Chondrocyte (in vitro differentiated cells): ENCODE results near the gene STK32B. TPM values are rescaled to one million over a fixed set of nuclear protein-coding genes. Genes with fewer than 3 reads are reported as not detected.
"Not testable (repeated sequence)": the region's sequence is repeated elsewhere in the genome, so short reads cannot be mapped to it uniquely, and the experiment has no call there.

Experiments
- DNase-seq: peaks from one replicate; pipeline ENCODE4 v3.0.0; 2021; ENCODE audit warnings: mixed read lengths, low spot score
- H3K27ac Mint-ChIP-seq: one replicate; pipeline ENCODE4 v1.8.0; 2021; ENCODE audit warnings: mild to moderate bottlenecking, moderate library complexity, mixed read lengths; ENCODE audit not compliant: unreplicated experiment
- H3K27me3 Mint-ChIP-seq: 2 replicates; pipeline ENCODE4 v1.8.0; 2021; ENCODE audit warnings: low read depth, mixed read lengths
- H3K36me3 Mint-ChIP-seq: 2 replicates; pipeline ENCODE4 v1.8.0; 2021; ENCODE audit warnings: low read depth, mixed read lengths
- H3K4me1 Mint-ChIP-seq: 2 replicates; pipeline ENCODE4 v1.8.0; 2021; ENCODE audit warnings: low read depth, mild to moderate bottlenecking, mixed read lengths
- H3K4me3 Mint-ChIP-seq: one replicate; pipeline ENCODE4 v1.8.0; 2021; ENCODE audit warnings: mild to moderate bottlenecking, moderate library complexity, mixed read lengths; ENCODE audit not compliant: unreplicated experiment
- H3K9me3 Mint-ChIP-seq: 2 replicates; pipeline ENCODE4 v1.8.0; 2021; ENCODE audit warnings: low read depth, mixed read lengths
- total RNA-seq: library from RNA; stranded (reverse); gene quantifications from 3 replicates; pipeline ENCODE4 v1.2.1, GENCODE V29; 2021
- TF ChIP-seq, protein P1 (sequence below): fragments of 200-600 bp; sonication (generic); IDR thresholded peaks from 2 replicates; pipeline ENCODE4 v1.5.0; 2021; ENCODE audit warnings: antibody characterized with exemption, mild to moderate bottlenecking, moderate library complexity

STK32B gene
- total RNA-seq, 1 donor from 2014 or later, result 14.2 TPM

DNA sequence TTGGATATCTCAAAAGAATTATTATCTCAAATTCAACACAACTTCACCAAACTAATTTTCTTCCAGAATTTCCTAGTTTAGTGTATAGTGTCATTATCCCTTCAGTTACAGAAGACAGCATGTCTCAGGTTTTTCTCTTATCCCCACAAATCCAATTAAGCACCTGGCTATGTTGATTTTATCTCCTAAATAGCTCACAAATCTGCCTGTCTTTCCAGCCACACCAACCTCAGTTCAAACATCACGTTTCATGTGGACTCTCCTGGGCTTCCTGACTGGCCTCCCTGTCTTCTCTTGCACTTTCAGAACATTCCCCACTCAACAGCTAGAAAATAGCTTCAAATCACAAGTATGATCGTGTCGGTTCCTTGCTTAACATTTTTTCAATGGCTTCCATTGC lies 14.8 kb downstream of the STK32B start:
- H3K9me3 Mint-ChIP-seq, result peaks cover 2% of the 10 kb centered on the region
- H3K36me3 Mint-ChIP-seq, result peaks cover under 1% of the 10 kb centered on the region
- H3K4me1 Mint-ChIP-seq, result peaks cover 7% of the 10 kb centered on the region
- TF ChIP-seq, protein P1, sequence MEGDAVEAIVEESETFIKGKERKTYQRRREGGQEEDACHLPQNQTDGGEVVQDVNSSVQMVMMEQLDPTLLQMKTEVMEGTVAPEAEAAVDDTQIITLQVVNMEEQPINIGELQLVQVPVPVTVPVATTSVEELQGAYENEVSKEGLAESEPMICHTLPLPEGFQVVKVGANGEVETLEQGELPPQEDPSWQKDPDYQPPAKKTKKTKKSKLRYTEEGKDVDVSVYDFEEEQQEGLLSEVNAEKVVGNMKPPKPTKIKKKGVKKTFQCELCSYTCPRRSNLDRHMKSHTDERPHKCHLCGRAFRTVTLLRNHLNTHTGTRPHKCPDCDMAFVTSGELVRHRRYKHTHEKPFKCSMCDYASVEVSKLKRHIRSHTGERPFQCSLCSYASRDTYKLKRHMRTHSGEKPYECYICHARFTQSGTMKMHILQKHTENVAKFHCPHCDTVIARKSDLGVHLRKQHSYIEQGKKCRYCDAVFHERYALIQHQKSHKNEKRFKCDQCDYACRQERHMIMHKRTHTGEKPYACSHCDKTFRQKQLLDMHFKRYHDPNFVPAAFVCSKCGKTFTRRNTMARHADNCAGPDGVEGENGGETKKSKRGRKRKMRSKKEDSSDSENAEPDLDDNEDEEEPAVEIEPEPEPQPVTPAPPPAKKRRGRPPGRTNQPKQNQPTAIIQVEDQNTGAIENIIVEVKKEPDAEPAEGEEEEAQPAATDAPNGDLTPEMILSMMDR, result no peak
- H3K4me3 Mint-ChIP-seq, result no peak overlapping the region
- no peaks in the 10 kb centered on the region for H3K27me3 Mint-ChIP-seq
- no peak for DNase-seq
- no peak overlapping the region for H3K27ac Mint-ChIP-seq

DNA sequence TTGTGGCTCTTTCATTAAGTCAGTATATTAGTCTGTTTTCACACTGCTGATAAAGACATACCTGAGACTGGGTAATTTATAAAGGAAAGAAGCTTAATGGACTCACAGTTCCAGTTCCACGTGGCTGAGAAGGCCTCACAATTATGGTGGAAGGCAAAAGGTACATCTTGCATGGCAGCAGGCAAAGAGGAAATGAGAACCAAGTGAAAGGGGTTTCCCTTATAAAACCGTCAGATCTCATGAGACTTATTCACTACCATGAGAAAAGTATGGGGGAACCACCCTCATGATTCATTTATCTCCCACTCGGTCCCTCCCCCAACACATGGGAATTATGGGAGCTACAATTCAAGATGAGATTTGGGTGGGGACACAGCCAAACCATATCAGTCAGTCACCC lies 15.7 kb downstream of the STK32B start:
- H3K4me1 Mint-ChIP-seq, DNase-seq, H3K27me3 Mint-ChIP-seq, H3K27ac Mint-ChIP-seq, H3K36me3 Mint-ChIP-seq, H3K9me3 Mint-ChIP-seq, H3K4me3 Mint-ChIP-seq: not testable (repeated sequence)

DNA sequence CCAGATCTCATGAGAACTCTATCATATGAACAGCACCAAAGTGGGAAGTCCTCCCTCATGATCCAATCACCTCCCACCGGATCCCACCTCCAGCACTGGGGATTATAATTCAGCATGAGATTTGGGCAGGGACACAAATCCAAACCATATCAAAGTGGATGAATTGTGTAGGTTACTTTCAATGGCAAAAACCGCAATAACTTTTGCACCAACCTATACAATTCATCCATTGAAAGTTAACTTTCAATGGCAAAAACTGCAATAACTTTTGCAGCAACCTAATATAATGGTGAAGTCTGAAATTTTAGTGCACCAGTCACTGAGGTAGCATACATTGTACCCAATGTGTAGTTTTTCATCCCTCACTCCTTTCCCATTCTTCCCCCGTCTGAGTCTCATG lies 16.6 kb downstream of the STK32B start:
- H3K27ac Mint-ChIP-seq, result no peak overlapping the region
- H3K36me3 Mint-ChIP-seq, result peaks cover 2% of the 10 kb centered on the region
- no peak overlapping the region for H3K4me3 Mint-ChIP-seq
- H3K27me3 Mint-ChIP-seq, result no peaks in the 10 kb centered on the region
- DNase-seq, result no peak
- TF ChIP-seq, protein P1, result no peak
- peaks cover 7% of the 10 kb centered on the region for H3K4me1 Mint-ChIP-seq
- no peaks in the 10 kb centered on the region for H3K9me3 Mint-ChIP-seq

DNA sequence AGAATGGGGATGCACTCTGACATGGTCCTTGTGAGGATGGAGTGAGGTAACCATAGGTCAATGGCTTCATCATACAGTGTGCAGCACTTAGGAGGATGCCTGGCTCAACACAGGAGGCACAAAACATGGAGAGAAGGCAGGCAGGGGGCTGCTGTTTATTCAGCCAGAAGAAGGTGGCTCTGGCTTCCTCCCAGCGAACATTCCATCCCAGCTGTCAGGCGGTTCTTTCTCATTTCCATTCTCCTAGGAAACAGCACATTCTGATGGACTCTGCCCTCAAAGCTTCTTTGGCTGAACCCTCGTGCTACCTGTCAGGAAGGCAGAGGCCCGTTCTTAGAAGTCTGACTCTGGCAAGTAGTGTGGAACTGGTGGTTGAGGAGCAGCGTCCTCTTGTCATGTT lies 18.6 kb downstream of the STK32B start:
- DNase-seq, result no peak
- Mint-ChIP-seq H3K27ac (no peak overlapping the region), H3K4me1 (peaks cover 13% of the 10 kb centered on the region), H3K9me3 (no peaks in the 10 kb centered on the region), H3K36me3 (peaks cover 2% of the 10 kb centered on the region), H3K27me3 (no peaks in the 10 kb centered on the region), H3K4me3 (no peak overlapping the region)
- TF ChIP-seq, protein P1, result no peak

DNA sequence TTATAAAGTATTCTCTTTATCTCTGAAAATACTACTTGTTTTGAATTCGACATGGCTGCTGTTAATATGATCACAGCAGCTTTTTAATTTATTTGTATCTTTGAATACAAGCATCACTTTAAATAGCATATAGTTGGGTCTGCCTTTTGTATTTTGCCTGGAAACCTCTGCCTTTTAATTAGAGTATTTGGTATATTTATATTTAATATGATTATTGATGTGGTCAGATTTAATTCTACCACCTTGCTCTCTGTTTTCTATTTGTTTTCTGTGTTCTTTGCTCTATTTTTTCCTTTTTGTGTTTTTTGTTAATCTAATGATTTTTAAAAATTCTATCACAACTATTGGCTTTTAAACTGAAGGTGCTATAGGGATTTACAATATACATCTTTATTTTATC lies 21.7 kb downstream of the STK32B start:
- TF ChIP-seq, protein P1, result no peak
- Mint-ChIP-seq H3K4me3 (no peak overlapping the region), H3K36me3 (peaks cover 2% of the 10 kb centered on the region), H3K27ac (no peak overlapping the region), H3K9me3 (peaks cover 2% of the 10 kb centered on the region), H3K27me3 (no peaks in the 10 kb centered on the region), H3K4me1 (peaks cover 13% of the 10 kb centered on the region)
- DNase-seq, result no peak

DNA sequence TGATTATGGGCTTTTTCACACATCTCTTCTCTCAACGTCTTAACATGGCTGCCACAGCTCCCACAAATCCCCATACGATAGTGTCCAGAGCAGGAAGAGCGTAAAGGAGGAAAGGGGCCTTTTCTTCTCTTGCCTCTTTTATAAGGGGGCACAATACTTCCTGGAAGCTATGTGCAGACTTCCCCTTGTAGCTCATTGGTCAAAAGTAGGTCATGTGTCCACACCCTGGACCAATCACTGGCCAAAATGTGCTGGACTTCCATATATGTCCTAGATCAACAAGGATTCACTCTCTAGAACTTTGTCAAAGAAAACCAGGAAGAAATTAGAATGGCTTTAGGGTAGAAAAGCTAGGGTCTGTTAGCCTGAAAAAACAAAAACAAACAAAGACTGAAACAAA lies 26.7 kb downstream of the STK32B start:
- Mint-ChIP-seq H3K4me1 (peaks cover 40% of the 10 kb centered on the region), H3K9me3 (peaks cover 18% of the 10 kb centered on the region), H3K27ac (no peak overlapping the region), H3K4me3 (no peak overlapping the region), H3K36me3 (peaks cover 2% of the 10 kb centered on the region), H3K27me3 (no peaks in the 10 kb centered on the region)
- TF ChIP-seq, protein P1, result no peak
- DNase-seq, result no peak
